Measurements from ENCODE around the gene RPEL1.
"Not testable (repeated sequence)": the region's sequence is repeated elsewhere in the genome, so short reads cannot be mapped to it uniquely, and the experiment has no call there.

Gene RPEL1

DNA sequence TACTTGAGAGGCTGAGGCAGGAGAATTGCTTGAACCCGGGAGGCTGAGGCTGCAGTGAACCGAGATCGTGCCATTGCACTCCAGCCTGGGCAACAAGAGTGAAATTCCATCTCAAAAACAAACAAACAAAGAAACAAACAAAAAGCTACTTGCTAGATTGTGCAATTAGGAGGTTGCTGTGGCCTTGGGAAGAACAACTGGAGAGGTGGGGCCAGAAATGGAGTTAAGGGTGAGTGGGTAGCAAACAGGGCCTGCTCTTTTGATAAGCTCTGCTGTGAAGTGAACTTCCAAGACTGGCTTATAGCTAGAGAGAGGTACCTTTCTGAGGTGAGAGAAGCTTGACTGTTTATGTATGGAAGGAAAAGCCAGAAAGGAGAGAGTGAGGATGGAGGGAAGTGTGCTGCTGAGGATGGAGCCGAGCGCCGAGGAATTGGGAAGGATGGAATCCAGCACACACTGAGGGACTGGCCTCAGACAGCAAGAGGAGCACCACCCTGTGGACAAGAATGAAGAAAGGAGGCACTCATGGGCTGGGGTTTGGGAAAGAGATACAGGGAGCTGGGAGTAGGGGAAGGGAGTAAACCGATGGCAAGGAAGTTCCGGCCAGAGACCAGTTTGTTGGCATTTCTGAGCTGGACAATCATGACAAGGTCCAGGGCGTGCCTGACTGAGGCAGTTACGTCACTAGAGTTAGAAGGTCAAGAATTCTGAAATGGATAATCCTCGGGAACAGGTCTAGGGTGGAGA, 7.0 kb upstream of the RPEL1 start:
- no peak for DNase-seq

DNA sequence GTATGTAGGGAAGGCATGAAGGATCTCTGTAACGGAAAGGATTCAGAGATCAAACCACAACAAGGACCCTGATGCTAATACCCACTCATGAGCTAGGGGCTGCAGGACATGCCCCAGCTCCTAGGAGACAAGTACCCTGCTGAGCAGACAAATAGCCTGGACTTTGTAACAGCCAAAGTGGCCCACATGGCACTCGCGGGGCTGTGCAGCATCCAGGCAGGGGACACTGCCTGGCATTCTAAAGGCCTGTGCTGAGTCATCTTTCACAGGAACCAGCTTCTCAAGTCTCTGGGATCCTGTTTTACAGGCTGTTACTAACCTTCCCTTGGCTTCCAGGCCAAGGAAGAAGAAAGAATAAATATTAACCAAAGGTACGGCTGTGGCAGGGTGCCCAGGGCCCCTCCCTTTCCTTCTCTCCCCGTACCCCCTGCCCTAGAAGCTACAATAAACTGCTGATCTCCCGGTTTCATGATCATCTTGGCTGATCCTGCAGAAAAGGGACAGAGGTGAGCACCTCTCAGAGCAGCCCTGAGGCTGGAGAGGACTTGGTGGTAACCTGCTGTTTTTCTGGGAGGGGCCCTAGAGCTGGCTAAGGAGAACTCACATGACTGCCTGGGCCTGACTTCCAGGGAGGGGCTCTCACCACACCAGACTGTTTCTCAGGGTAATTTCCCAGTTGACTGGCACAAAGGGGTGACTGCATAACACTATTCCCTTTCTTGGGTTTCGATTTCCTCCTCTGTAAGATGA, 4.2 kb upstream of the RPEL1 start:
- no peak for DNase-seq

DNA sequence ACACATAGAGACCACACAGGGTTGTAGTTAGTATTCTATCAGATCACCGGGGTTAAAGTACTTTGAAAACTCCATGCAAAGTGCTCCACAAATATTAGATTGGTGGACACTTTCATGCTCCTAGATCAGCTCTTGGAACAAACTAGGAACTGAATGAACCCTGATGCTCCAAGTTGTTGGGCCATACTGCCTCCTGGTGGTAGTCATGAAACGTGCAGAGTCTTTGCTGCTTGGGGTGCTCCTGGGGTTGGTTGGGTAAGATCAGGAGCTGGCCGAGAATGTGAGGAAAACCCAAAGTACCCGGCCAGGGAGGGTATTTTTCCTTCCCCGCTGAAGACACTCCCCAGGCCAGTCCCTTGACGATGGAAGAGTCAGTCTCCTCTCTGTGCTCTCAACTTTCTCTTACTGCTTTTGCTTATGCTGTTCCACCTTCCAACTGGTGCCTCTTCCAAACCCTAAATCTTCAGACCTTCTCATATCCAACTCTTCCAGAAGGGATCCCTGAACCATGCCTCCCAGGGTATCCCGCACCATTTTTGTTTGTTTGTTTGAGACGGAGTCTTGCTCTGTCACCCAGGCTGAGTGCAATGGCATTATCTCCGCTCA, 918 bp upstream of the RPEL1 start:
- DNase-seq, result peak; percentile 58

DNA sequence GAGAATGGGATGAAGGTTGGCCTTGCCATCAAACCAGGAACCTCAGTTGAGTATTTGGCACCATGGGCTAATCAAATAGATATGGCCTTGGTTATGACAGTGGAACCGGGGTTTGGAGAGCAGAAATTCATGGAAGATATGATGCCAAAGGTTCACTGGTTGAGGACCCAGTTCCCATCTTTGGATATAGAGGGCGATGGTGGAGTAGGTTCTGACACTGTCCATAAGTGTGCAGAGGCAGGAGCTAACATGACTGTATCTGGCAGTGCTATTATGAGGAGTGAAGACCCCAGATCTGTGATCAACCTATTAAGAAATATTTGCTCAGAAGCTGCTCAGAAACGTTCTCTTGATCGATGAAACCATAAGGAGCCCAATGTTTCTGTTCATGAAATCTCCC, 637 bp downstream of the RPEL1 start:
- DNase-seq, result no peak

DNA sequence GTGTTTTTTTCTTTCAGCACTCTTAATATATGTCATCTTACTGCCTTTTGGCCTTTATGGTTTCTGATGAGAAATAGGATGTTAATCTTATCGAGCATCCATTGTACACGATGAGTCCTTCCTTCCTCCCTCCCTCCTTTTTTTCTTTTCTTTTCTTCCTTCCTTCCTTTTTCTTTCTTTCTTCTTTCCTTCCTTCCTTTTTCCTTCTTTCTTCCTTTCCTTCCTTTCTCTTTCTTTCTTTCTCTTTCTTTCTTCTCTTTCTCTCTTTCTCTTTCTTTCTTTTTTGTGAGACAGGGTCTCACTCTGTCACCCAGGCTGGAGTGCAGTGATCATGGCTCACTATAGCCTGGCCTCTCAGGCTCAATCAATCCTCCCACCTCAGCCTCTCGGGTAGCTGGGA, 8.4 kb downstream of the RPEL1 start:
- no peak for DNase-seq

DNA sequence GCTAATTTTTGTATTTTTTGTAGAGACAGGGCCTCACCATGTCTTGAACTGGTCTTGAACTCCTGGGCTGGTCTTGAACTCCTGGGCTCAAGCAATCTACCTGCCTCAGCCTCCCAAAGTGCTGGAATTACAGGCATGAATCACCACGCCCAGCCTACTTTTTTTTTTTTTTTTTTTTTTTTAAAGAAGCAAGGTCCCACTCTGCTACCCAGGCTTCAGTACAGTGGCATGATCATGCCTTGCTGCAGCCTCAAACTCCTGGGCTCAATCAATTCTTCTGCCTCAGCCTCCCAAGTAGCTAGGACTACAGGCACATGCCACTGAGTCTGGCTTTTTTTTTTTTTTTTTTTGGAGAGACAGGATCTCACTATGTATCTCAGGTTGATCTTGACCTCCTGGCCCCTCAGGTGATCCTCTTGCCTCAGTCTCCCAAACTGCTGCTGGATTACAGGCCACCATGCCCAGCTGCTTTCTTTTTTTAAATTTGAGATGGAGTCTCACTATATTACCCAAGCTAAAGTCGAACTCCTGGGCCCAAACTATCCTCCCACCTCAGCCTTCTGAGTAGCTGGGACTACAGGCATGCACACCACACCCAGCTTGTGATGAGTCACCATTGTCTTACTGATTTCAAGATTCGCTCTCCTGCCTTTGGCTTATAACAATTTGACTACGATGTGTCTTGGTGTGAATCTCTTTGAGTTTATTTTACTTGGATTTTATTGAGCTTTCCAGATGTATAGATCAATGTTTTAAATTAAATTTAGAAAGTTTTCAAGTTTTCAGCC, 9.0 kb downstream of the RPEL1 start:
- DNase-seq, result no peak

DNA sequence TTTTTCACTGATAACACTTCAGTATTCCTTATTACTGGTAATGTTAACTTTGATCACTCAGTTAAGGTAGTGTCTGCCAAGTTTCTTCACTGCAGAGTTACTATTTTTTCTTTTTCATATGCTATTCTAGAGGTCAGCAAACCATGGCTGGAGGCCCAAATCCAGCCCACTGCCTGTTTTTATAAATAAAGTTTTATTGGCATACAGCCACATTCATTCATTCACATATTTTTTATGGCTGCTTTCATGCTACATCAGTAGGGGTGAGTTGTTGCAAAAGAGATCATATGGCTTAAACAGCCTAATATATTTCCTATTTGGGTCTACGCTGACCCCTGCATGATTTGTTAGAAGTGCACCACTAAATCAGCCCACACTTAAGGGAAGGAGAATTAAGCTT, 10.9 kb downstream of the RPEL1 start:
- no peak for DNase-seq

DNA sequence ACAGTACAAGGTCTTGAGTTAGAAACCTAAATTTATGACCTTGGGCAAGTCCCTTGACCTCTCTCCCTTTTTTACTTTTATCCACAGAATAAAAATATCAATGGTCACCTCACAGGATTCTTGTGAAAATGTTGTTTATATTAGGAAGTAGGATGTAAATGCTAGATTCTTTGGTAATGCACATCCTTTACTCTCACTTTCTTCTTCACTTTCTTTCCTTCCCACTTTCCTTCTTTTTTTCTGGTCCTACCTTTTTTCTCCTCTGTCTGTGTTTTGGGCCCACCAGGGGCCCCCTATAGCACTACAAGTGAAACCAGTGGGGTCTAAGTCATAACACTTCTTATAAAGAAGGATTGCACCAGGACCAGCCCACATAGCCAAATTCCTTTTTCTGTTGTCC, 12.1 kb downstream of the RPEL1 start:
- no peak for DNase-seq

DNA sequence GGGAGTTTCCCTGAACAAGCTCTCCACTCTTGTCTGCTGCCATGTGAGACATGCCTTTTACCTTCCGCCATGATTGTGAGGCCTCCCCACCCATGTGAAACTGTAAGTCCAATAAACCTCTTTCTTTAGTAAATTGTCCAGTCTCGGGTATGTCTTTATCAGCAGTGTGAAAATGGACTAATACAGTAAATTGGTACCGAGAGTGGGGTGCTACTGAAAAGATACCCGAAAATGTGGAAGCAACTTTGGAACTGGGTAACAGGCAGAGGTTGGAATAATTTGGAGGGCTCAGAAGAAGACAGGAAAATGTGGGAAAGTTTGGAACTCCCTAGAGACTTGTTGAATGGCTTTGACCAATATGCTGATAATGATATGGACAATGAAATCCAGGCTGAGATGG, 13.2 kb downstream of the RPEL1 start:
- DNase-seq, result not testable (repeated sequence)

DNA sequence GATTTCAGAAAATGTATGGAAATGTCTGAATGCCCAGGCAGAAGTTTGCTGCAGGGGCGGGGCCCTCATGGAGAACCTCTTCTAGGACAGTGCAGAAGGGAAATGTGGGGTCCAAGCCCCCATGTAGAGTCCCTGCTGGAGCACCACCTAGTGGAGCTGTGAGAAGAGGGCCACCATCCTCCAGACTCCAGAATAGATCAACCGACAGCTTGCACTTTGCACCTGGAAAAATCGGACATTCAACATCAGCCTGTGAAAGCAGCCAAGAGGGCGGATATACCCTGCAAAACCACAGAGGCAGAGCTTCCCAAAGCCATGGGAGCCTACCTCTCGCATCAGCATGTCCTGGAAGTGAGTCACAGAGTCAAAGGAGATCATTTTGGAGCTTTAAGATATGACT, 14.3 kb downstream of the RPEL1 start:
- no peak for DNase-seq

DNA sequence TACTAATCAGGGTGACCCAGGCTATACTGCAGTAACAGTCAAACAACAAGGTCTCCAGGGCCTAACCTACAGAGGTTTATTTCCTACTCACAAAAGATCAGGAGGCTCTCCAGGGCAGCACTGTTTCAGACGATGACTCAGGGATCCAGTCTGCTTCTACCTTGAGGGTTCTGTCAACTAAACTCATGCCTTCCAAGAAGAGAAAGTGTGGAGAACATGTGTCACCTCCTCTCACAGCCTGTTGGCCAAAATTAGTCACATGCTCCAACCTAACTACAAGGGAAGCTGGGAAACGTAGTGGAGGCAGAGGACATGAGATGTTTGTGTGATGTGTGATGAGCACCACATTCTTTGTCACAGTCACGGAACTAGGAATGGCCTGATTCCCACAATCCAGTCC, 16.5 kb downstream of the RPEL1 start:
- no peak for DNase-seq

DNA sequence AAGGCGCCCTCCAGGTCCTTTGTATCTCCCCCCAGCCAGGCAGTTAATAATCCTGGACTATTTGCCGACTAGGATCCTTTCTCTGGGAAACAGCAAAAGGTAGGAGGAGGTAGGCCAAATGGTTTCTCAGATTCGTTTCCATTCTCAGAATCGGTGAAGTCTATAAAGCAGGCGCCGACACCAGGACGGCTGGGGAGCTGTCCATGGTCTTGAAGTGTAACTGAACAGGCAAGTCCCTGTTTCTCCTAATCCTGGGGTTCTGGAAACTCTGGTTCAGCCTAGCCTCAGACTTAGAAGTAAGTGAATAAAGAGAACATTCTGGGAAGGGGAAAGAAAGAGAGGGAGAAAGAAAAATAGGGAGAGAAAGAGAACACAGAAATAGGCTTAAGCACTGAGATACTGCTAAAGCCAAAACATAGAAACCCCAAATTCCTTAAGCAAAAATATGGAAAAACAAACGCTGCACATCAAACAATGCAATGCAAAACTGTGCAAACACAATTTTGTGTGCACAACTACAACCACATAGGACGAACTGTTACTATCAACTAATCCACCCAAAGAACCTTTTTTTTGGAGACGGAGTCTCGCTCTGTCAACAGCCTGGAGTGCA, 20.1 kb downstream of the RPEL1 start:
- peak; percentile 24 for DNase-seq

DNA sequence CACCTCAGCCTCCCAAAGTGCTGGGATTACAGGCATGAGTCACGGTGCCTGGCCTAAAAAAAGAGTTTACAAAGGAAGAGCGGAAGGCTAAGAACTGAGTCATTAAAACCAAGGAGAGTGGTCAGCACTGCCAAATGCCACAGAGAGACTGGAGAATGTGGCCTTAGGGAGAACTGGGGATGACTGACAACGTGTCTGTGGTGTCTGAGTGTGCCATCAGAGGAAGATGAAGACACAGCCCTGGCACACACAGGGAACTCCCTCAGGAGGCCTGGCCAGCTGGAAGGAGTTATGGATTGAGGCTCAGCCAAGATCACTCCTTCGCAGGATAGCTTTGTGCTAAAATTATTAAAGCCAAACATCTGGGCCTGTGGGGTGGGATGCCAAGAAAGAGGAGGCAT, 27.4 kb downstream of the RPEL1 start:
- DNase-seq, result no peak

DNA sequence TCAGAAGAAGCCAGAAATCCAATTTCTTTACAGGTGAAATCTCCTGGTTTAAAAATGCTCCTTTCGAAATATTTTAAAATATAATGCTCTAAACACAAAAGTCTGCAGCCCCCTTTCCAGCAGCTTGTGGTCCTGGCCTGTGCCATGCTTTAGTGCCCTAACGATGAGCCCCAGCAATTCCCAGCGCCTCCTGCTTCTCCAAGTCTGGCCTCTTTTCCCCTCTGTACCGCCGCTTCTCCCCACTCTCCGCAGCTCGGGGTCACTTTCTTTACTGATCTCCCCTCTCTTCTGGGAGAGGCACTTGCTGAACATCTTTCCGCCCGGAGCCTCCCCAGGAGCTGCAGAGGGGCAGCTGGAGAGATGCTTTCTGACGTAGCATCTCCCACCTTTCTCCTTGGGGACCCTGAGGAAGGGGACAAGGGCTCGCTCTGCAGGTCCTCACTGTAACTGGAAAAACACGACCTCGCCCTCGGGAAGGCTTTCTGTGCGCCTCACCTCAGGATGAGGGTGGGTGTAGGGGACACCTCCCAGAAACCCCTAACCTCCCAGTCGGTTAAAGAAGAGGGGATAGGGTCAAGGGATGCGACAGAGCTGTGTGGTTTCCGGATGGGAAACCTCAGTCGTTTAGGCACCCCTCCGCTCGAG, 30.7 kb downstream of the RPEL1 start:
- DNase-seq, result no peak

DNA sequence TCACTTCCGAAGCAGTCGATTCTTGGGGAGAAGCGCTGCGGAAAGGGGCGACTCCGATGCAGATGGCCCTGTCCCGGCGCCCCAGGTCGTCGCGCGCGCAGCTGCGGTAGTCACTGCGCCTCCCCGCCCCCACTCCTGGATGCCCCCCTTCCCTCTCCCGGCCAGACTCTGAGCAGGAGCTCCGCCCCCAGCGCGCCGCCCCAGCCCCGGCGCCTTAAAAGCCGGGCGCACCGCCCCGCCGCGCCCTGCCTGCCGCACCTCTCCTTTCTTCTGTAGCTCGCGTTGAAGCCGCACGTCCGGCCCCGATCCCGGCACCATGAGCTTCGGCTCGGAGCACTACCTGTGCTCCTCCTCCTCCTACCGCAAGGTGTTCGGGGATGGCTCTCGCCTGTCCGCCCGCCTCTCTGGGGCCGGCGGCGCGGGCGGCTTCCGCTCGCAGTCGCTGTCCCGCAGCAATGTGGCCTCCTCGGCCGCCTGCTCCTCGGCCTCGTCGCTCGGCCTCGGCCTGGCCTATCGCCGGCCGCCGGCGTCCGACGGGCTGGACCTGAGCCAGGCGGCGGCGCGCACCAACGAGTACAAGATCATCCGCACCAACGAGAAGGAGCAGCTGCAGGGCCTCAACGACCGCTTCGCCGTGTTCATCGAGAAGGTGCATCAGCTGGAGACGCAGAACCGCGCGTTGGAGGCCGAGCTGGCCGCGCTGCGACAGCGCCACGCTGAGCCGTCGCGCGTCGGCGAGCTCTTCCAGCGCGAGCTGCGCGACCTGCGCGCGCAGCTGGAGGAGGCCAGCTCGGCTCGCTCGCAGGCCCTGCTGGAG, 31.4 kb downstream of the RPEL1 start, which contains the start of gene INA:
TSS of gene INA (plus strand) at position 243 of the 817 bp plus-strand sequence. CDS start at position 317, 74 bp downstream.
- peak; percentile 23 for DNase-seq

DNA sequence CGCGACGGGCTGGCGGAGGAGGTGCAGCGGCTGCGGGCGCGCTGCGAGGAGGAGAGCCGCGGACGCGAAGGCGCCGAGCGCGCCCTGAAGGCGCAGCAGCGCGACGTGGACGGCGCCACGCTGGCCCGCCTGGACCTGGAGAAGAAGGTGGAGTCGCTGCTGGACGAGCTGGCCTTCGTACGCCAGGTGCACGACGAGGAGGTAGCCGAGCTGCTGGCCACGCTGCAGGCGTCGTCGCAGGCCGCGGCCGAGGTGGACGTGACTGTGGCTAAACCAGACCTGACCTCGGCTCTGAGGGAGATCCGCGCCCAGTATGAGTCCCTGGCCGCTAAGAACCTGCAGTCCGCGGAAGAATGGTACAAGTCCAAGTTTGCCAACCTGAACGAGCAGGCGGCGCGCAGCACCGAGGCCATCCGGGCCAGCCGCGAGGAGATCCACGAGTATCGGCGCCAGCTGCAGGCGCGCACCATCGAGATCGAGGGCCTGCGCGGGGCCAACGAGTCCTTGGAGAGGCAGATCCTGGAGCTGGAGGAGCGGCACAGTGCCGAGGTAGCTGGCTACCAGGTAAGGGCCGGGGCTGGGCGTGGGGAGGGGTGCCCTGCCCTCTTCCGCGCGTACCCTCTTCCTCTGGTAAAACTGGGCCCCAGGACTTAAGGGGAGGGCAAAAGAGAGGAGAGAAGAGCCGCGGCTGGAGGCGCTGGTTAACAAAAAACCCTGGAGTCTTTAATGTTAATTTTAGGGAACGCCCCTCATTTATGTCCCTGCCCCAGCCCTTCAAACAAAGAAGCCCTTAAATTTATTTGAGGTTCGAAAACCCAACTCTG, 32.2 kb downstream of the RPEL1 start:
- DNase-seq, result no peak

DNA sequence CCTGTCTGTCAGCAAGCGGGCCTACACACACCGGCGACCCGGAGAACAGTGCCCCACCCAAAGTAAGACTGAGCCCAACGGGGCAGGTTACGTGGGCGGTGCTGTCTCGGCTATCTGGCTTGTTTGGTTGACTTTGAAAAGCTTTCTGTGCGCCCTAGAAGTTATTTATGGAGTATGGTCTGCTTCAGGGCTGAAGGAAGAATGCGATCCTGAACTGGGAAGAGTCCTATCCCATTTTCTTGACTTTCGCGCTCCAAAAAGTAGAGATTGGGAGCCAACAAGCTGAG, 32.8 kb downstream of the RPEL1 start:
- no peak for DNase-seq

DNA sequence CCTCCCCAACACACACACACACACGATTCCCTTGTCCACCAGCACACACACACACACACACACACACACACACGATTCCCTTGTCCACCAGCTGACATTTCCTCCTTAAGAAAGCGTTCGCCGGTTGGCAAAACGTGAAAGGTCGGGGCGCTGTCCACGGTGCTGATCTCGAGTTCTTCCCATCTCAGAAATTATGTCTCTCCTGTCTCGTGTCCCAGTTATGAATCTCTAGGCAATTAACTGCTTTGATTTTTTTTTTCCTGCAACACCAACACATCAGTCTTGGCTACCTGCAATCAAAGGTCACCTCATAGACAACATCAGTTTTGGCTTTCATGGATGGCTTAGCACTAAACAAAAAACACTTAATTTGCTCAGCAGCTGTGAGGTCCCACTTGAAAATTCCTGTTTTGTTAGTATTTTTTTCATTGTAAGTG, 33.2 kb downstream of the RPEL1 start:
- peak; percentile 38 for DNase-seq

DNA sequence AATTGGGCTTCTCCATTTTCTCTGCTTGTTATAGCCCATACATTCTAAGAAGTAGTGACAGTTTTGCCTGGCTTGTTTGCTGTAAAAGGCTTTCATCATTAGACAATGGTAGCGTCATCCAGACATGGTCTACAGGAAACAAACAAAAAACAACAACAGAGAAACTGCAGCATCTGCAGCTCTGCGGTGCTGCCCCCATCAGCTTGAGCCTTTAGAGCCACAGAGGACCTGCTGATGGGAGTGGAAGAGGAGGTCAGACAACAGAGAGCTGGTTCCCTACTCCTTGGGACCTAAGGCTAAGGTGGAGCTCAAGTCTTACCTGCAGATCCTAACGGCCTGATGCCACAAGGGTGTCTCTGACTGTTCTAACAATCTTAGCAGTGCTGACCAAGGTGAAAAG, 34.3 kb downstream of the RPEL1 start:
- DNase-seq, result no peak

DNA sequence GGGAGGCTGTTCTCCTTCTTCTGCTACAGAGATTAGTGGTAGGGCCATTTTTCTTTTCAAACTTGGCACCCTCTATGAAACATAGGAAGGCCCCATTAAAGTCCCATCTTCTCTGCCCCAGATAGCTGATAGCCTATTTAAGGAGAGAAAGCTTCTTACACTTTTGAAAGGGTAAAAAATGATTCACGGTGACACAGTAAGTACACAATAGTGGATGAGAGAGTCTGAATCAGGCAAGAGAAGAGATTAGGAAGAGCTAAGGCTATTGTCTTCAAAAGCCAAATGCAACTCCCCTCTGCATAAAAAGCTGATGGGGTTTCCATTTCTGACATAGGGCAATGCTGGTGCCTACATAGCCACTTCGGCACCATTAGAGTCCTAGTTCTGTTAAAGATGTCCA, 34.8 kb downstream of the RPEL1 start:
- DNase-seq, result no peak

DNA sequence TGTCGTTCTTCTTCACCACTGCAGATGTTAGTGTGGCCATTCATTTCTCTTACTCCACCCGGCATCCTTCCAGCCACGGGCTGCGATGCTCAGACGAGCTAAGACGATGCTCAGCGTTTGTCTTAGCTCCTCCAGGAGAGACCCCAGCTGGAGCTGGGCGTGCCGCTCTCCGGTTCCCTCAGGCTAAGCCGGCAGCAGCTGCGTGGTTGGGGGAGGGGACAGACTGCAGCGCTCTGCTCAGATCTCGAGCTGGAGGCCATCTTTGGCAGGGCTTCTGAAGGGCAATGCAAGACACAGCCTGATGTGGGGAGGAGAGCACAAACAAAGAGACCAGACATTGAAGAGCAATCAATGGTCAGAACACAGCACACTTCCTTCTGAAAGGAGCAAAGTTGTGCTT, 36.1 kb downstream of the RPEL1 start:
- no peak for DNase-seq

Measured in activated naive CD4-positive, alpha-beta T cell treated with Interleukin-2 at 50 U/mL for 16 hours (primary cell).